Vagina (tissue), 2 donors: ENCODE measurements around the gene CYP2E1. TPM values are rescaled to one million over a fixed set of nuclear protein-coding genes. Genes with fewer than 3 reads are reported as not detected.
"Not testable (repeated sequence)": the region's sequence is repeated elsewhere in the genome, so short reads cannot be mapped to it uniquely, and the experiment has no call there.

ENCODE experiments used
- DNase-seq, 2 donors: peaks; one replicate each; pipeline ENCODE4 v3.0.0-alpha.2; 2017; ENCODE audit errors: extremely low spot score in 2 of 2
- H3K27ac ChIP-seq: fragments of 200-600 bp; sonication (generic); one replicate; pipeline ENCODE4 v1.5.1; 2019
- H3K27me3 ChIP-seq: fragments of 200-600 bp; sonication (generic); one replicate; pipeline ENCODE4 v1.5.1; 2019
- H3K36me3 ChIP-seq, 2 donors: fragments of 200-600 bp; sonication (generic); one replicate each; pipeline ENCODE4 v1.5.1; 2017 to 2019
- H3K4me1 ChIP-seq: fragments of 200-600 bp; sonication (generic); one replicate; pipeline ENCODE4 v1.5.1; 2019
- H3K4me3 ChIP-seq, 2 donors: fragments of 200-600 bp; sonication (generic); 1 replicate in 1 of 2; 2 replicates in 1 of 2; pipeline ENCODE4 v1.5.1; 2016 to 2019
- H3K9me3 ChIP-seq: fragments of 200-600 bp; sonication (generic); one replicate; pipeline ENCODE4 v1.5.1; 2019
- POLR2A ChIP-seq, 2 donors: fragments of 450-650 bp; IDR thresholded peaks; one replicate each; pipeline ENCODE4 v1.6.1; 2017; ENCODE audit warnings: antibody characterized with exemption in 2 of 2, mild to moderate bottlenecking in 2 of 2, moderate library complexity in 2 of 2
- POLR2AphosphoS5 ChIP-seq, 2 donors: sonication (generic); formaldehyde crosslinking; IDR thresholded peaks; one replicate each; pipeline ENCODE4 v1.9.0; 2017; ENCODE audit warnings: antibody characterized with exemption in 2 of 2, mild to moderate bottlenecking in 2 of 2, low read depth in 1 of 2; ENCODE audit not compliant: insufficient read depth in 1 of 2
- intact Hi-C: fragments of 100-400 bp; cut with DNase I; formaldehyde crosslinking; loops from one replicate; pipeline ENCODE4 v1.15.1; 2023
- total RNA-seq: library from RNA; depleted of rRNA; stranded (reverse); fragments of >200 nt; gene quantifications from one replicate; pipeline ENCODE4 v1.2.3, GENCODE V29; 2016
- TF ChIP-seq, protein P1 (sequence below), 3 experiments: fragments of 450-650 bp in 2 of 3; fragments of 200-600 bp in 1 of 3; sonication (generic) in 1 of 3; IDR thresholded peaks; one replicate each; pipeline ENCODE4 v1.5.1; 2017 to 2019; ENCODE audit warnings: antibody characterized with exemption in 3 of 3, mild to moderate bottlenecking in 2 of 3, moderate library complexity in 2 of 3

Gene CYP2E1
- total RNA-seq, 1 donor from 2014 or later: 2.9 TPM

DNA sequence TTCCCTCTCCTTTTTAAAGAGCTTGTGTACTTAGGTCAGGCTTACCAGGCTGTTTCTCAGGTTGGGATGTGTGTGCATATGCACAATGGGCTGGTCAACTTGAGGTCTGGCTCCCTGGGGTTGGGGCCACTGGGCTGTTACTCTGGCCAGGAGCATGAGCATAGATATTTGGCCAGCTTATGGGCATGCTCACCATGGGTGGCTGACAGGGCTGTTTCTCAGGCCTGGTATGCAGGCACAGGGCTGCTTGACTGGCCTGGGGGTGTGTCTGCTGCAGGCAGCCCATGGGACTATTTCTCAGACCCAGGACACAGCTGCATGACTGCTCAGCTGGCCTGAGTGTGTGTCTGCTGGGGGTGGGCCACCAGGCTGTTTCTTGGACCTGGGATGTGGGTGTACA is 38.8 kb upstream of the CYP2E1 start:
- intact Hi-C loops: no loop called here
- H3K36me3 ChIP-seq: no peaks in the 10 kb centered on the region

DNA sequence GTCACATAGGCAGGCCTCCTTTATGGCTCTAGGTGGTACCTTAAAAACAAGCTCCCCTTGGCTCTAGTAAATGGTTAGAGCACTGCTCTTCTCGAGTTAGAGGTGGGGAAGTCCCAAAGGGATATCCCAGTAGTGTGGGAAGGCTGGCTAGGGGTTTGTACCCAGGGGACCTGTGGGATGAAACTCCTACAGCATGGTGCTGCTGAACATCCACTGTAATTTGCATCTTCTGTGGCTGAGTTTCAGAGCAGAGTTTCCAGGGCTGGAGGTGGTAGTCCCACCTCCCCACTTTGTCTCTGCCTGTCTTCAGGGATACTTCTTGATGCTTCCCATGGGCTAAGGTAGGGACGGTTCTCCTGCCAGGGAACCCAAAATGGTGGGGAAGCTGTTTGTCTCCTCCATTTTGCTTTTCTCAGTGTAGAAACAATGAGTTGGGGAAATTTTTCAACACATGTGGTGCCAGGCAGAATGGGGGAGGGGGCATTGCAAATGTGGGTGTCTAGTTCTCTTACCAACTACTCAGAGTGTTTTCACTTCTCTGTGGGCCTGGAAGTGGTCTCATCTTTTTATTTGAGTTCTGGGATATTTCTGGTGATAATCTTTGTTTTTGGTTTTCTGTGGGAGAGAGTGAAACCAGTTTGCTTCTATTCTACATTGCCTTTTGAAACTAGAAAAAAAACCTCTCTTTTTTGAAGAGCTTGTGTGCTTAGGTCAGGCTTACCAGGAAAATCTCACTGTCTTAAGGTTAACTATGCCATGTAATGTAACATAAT is 37.2 kb upstream of the CYP2E1 start:
- TF ChIP-seq POLR2A (IDR thresholded peaks at IDR 0.05) (no peak), POLR2AphosphoS5 (IDR thresholded peaks at IDR 0.05; ENCODE audit: insufficient read depth in 1 of 2, low read depth in 1 of 2) (no peak)
- TF ChIP-seq, protein P1, sequence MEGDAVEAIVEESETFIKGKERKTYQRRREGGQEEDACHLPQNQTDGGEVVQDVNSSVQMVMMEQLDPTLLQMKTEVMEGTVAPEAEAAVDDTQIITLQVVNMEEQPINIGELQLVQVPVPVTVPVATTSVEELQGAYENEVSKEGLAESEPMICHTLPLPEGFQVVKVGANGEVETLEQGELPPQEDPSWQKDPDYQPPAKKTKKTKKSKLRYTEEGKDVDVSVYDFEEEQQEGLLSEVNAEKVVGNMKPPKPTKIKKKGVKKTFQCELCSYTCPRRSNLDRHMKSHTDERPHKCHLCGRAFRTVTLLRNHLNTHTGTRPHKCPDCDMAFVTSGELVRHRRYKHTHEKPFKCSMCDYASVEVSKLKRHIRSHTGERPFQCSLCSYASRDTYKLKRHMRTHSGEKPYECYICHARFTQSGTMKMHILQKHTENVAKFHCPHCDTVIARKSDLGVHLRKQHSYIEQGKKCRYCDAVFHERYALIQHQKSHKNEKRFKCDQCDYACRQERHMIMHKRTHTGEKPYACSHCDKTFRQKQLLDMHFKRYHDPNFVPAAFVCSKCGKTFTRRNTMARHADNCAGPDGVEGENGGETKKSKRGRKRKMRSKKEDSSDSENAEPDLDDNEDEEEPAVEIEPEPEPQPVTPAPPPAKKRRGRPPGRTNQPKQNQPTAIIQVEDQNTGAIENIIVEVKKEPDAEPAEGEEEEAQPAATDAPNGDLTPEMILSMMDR (IDR thresholded peaks at IDR 0.05): no peak
- H3K36me3 ChIP-seq: no peaks in the 10 kb centered on the region
- H3K4me3 ChIP-seq: no peak overlapping the region
- intact Hi-C loops: no loop called here
- no peaks in the 10 kb centered on the region for H3K27me3 ChIP-seq
- H3K27ac ChIP-seq: no peak overlapping the region
- no peaks in the 10 kb centered on the region for H3K4me1 ChIP-seq
- H3K9me3 ChIP-seq: no peaks in the 10 kb centered on the region
- no peak for DNase-seq

More for the DNA sequence above, 38.8 kb upstream of the CYP2E1 start:
- TF ChIP-seq, protein P1 (IDR thresholded peaks at IDR 0.05): no peak
- TF ChIP-seq POLR2AphosphoS5 (IDR thresholded peaks at IDR 0.05; ENCODE audit: insufficient read depth in 1 of 2, low read depth in 1 of 2): no peak
- TF ChIP-seq POLR2A (IDR thresholded peaks at IDR 0.05): no peak
- no peak overlapping the region for H3K4me3 ChIP-seq
- no peaks in the 10 kb centered on the region for H3K4me1 ChIP-seq
- no peak overlapping the region for H3K27ac ChIP-seq
- H3K9me3 ChIP-seq: peaks cover 8% of the 10 kb centered on the region
- no peak for DNase-seq
- H3K27me3 ChIP-seq: no peaks in the 10 kb centered on the region

DNA sequence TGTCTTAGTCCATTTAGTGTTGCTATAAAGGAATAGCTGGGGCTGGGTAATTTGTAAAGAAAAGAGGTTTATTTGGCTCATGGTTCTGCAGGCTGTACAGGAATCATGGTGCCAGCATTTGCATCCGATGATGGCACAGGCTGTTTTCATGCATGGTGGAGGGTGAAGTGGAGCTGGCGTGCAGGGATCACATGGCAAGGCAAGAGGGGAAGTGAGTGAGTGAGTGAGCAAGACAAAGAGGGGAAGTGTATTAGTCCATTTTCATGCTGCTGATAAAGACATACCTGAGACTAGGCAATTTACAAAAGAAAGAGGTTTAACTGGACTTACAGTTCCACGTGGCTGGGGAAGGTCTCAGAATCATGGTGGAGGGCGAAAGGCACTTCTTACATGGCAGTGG is 33.6 kb upstream of the CYP2E1 start:
- intact Hi-C loops, H3K9me3 ChIP-seq, H3K27ac ChIP-seq, DNase-seq, H3K4me3 ChIP-seq, H3K36me3 ChIP-seq, H3K4me1 ChIP-seq, H3K27me3 ChIP-seq: not testable (repeated sequence)

DNA sequence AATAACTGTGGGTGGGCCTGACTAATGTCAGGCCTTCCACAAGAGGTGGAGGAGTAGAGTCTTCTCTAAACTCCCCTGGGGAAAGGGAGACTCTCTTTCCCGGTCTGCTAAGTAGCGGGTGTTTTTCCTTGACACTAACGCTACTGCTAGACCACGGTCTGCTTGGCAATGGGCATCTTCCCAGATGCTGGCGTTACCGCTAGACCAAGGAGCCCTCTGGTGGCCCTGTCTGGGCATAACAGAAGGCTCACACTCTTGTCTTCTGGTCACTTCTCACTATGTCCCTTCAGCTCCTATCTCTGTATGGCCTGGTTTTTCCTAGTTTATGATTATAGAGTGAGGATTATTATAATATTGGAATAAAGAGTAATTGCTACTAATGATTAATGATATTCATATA is 29.8 kb upstream of the CYP2E1 start:
- intact Hi-C loops, H3K9me3 ChIP-seq, H3K27ac ChIP-seq, H3K36me3 ChIP-seq, H3K4me3 ChIP-seq, DNase-seq, H3K4me1 ChIP-seq, H3K27me3 ChIP-seq: not testable (repeated sequence)

DNA sequence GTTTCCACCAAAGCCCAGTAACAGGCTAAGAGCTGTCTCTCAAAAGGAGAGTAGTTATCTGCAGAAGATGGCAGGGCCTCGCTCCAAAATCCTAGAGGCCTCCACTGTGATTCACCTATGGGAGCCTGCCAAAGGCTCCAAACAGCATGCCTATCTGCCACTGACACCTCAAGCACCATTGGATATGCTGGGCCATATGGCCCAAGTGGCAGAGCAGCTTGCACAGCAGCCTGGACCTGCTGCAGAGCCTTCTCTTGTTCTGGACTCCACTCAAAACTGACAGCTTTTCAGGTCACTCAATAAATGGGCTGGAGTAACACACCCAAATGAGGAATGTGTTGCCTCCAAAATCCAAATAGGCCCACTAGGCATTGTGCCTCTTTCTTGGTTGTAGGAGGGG is 28.0 kb upstream of the CYP2E1 start:
- intact Hi-C loops, H3K9me3 ChIP-seq, H3K36me3 ChIP-seq, H3K27me3 ChIP-seq, H3K27ac ChIP-seq, H3K4me1 ChIP-seq, H3K4me3 ChIP-seq, DNase-seq: not testable (repeated sequence)

DNA sequence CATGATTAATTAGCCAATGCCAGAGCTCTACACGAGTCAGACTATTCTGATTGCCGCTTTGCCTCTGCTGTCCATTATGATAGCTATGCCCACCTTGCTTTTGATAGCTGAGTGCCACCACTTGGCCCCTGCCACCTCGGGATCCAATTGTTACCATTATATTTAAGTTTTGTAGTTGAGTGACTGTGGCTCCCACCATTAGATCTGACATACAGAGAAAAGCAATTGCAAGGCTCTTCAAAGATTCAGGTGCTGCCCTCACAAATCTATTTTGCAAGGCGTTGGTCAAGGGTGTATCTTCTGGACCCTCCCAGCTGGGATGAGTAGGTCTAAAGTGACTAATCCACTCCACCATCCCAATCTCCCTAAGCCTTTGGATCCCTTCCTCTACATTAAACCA is 26.3 kb upstream of the CYP2E1 start:
- H3K4me1 ChIP-seq, H3K9me3 ChIP-seq, H3K36me3 ChIP-seq, H3K27ac ChIP-seq, DNase-seq, H3K4me3 ChIP-seq, H3K27me3 ChIP-seq, intact Hi-C loops: not testable (repeated sequence)

DNA sequence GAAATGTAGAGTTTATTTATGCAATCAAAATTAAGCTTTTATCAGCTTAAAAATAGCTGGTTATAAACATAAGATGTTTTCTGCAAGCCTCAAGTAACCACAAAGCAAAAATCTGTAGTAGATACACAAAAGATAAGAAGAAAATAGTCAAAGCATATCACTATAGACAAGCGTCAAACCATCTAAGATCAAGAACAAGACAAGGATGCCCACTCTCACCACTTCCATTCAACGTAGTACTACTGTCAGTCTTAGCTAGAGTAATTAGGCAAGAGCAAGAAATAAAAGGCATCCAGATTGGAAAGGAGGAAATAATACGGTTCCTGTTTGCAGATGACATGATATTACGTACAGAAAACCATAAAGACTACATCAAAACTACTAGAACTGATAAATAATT is 17.5 kb upstream of the CYP2E1 start:
- intact Hi-C loops: no loop called here
- H3K27ac ChIP-seq: no peak overlapping the region
- DNase-seq: no peak
- no peaks in the 10 kb centered on the region for H3K4me1 ChIP-seq
- no peak overlapping the region for H3K4me3 ChIP-seq
- H3K36me3 ChIP-seq: no peaks in the 10 kb centered on the region
- no peaks in the 10 kb centered on the region for H3K27me3 ChIP-seq
- no peaks in the 10 kb centered on the region for H3K9me3 ChIP-seq
- TF ChIP-seq POLR2AphosphoS5 (IDR thresholded peaks at IDR 0.05; ENCODE audit: insufficient read depth in 1 of 2, low read depth in 1 of 2): no peak
- TF ChIP-seq POLR2A (IDR thresholded peaks at IDR 0.05): no peak
